Activated gamma-delta T cell (primary cell): ENCODE data around the gene ASB9.
"Not testable (repeated sequence)": the region's sequence is repeated elsewhere in the genome, so short reads cannot be mapped to it uniquely, and the experiment has no call there.

ENCODE experiments used
- DNase-seq: peaks from one replicate; lab custom pipeline; 2025; lab: John Stamatoyannopoulos, UW
- total RNA-seq, 2 donors: gene quantifications; one replicate each; lab custom pipeline; 2026; lab: John Stamatoyannopoulos, UW

The ASB9 gene, protein sequence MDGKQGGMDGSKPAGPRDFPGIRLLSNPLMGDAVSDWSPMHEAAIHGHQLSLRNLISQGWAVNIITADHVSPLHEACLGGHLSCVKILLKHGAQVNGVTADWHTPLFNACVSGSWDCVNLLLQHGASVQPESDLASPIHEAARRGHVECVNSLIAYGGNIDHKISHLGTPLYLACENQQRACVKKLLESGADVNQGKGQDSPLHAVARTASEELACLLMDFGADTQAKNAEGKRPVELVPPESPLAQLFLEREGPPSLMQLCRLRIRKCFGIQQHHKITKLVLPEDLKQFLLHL
- total RNA-seq = 0.13 to 0.26 reads per million in 2 donors

DNA sequence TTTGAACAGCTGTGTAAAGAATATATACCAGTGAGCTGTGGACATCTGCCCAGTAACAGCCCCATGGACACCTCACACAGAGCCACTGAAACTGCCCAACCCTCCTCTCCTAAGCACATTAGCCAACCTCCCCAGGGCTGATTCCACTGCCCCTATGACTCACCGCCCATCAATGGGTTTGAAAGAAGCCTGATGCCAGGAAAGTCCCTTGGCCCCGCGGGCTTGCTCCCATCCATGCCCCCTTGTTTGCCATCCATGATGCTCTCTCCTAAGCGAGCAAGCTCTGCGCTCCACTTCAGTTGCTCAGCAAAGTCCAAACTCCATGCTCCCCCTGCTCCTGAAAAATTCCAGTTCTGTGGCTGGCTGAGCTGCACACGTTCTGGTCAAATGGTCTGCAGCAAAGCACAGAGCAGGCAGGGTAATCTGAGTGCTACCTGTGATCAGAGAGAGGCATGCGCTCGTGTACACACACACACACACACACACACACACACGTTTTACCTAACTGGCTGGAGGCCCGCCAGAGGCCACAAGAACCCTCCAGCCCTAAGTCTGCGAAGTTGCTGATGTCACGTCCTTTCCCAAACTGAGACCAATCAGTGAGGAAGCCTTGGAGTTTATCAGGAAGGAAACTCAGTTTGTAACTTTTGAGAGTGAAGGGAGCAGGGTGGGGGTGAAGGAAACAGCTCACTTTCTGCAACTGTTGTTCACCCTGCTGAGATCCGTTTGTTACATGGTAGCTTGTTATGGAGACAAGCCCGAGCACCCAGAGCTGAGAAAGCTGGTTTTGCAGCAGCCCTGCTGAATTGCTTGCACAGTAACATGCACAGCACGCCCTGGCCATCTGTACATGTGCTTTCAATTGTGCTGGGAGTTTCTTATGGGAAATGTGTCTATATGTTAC is at the start of gene ASB9:
ASB9 (minus strand) TSS at position 466 of the 904 bp plus-strand sequence; CDS start at position 257, 209 bp downstream.
- DNase-seq = no peak

DNA sequence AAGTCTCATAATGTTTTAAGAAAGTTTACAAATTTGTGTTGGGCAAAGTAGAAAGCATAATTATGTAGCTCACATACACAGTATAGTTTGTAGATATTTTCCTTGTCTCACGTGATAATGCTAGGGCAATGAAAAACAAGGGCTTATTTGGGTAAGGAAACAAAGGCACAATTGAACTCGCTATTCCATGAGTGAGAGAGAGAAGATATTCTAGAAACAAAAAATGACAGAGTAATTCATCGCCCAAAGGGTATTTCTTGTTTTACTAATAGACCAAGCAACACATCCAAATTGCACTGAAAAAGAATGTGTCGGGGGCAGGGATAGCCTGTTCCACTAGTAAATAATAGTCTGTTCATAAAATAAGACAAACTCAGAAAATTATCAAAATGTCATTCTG is 49.2 kb upstream of the ASB9 start:
- DNase-seq = no peak

DNA sequence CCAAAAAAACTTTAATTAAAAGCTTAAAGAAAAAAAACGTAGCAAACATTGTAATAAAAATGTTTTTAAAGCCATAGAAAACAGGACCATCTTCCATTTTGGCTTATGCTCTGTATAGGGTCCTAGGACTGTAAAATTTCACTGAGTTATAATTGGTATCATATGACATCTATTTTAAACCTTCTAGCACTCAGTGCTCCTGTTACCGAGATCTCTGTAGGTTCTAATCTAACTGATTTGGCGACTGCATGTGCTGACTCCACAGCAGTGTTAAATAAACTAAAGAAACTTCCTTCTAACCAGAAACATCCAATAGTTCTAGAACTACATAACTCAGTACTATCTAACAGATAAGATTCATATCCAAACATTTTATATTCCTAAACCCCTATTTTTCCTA is 45.6 kb upstream of the ASB9 start, which contains the start of gene ASB11:
ASB11 (minus strand) TSS at position 132 of the 400 bp plus-strand sequence; CDS start at position 97, 35 bp downstream.
- DNase-seq = no peak

DNA sequence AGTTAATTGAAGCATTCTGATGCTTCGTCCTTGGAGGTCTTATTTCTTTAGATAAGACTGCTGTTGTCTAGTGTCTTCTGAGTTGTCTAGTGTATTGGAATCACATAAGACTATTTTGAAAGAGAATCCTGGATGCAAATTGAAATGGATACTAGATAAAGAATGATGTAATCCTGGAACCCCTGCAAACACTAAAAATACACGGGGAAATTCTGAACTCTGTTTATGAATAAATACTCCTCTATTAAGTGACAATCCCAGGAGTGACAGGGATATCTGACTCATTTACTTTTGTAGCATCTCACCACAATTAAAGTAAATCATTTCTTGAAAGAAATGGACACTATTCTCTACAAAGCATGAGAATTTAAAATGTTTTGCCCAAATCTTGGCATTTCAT is 44.6 kb upstream of the ASB9 start:
- DNase-seq = no peak

DNA sequence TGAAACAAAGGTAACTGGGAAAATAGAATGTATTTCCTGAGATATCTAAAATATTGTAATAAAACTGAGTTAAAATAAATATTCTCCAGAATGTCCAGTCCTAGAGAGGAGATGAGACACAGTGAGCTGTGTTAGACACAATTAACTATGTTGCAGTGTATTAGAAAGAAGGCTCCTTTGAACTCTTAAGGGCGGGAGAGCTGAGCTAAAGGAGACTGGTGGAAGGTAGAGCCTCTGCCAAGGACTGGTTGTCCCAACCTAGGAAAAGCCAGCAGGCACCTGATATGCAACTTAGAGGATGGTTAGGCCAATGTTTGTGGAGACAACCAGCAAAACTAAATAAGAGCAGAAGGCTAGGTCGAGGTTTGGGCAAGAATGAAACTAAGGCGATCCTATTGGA is 41.2 kb upstream of the ASB9 start:
- no peak for DNase-seq

DNA sequence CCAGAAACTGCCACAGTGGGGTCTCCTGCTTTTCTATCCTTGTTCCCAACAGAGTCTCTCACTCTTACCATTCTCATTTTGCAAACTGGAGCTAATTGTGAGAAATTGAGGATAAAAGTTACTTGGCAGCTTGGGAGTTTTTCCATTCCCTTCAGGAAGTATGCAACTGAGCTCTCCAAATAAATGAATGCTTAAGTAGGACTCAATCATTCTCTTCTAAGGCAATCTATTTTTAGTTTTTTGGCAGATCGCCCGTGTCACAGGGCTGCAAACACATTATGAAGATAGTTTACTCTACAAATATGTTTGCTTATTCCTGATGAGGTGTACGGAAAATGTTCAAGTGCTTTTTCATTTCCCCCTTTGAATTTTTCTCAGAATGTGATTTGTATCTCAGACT is 40.2 kb upstream of the ASB9 start:
- DNase-seq = no peak

DNA sequence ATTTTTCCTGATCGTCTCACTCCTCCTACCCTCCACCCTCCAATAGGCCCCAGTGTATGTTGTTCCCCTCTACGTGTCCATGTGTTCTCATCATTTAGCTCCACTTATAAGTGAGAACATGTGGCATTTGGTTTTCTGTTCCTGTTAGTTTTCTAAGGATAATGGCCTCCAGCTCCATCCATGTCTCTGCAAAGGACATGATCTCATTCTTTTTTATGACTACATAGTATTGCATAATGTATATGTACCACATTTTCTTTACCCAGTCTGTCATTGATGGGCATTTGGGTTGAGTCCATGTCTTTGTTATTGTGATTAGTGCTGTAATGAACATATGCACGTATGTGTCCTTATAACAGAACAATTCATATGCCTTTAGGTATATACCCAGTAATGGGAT is 36.0 kb upstream of the ASB9 start:
- DNase-seq = not testable (repeated sequence)

DNA sequence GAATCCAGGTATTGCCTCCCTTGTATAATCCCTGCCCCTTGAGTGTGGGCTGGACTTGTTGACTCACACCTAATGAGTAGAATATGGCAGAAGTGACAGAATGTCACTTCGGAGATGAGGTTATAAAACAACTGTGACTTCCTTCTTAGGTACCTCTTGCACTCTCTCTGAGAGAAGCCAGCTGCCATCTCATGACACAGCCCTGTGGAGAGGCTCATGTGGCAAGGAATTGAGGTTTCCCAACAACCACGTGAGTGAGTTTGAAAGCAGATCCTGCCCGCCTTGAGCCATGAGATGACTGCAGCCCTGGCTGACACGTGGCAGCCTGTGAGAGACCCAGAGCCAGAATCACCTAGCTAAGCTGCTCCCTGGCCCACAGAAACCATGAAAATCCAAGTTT is 32.0 kb upstream of the ASB9 start:
- DNase-seq = no peak

DNA sequence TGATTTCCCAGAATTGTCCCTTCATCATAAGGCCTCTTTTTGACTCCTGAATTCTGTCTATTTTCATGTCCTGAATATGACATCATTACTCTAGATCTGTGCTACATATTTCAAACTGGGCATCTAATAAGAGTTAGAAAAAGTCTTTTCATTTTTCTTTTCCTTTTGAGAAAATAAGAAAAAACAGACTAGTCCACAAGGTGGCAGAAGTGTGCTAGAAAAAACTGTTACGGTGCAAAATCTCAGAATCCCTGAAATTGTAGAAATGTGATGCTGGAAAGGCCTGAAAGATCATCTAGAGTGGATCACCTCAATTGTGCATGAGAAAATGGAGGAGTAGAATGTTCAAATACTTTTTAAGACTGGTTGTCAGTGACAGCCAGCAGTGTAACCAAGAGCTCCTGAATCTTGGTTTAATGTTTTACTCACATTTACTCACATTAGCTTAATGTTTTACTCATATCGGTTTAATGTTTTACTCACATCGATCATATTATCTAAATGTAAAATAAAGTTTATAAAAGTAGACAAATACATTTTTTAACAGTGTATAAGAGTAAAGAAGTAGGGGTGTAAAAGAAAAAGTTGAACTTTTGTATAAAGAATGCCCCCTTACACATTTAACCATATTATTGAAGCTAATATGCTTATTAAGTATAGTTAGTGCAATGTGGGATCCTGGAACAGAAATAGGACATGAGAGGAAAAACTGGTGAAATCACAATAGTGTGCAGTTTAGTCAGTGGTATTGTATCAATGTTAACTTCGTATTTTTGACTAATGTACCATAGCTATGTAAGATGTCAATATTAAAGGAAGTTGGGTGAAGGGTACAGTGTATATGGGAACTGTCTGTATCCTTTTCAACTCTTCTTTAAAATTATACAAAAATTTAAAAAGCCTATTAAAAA is 30.3 kb upstream of the ASB9 start:
- DNase-seq = no peak

DNA sequence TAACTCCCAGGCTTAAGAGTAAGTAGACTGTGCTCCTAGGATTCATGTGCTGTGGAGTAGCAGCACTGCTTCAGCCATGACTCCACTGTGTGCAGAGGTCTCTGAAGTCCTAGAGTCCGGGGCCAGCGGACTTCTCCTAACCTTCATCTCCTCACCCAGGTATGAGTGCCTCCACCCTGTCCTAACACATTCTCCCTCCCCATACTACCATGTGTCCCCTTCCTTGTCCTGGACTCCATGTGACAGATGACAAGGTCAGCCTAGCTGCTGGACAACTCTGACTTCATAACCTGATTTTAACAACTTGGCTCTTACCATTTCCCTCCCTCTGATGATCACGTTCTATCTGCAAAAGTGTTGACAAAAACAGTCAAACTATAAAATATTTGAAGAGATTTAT is 28.9 kb upstream of the ASB9 start:
- no peak for DNase-seq

DNA sequence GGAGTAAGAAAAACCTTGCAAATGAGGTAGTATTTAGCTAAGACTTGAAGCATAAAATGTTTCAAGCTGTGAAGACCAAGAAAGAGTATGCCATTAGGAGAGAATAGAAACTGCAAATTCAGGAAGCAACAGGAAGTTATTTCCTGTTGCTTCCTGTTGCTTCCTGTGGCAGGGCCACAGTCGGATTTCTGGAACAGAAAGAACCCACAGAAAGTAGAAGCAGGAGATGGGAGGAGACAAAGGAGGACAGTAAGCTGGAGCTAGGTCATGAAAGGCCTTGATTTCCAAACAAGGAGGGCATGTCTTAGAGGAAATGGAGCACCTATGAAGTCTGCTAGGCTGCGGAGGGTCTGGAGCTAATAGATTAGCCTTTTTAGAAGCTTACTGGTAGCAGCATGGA is 28.3 kb upstream of the ASB9 start:
- DNase-seq = no peak

DNA sequence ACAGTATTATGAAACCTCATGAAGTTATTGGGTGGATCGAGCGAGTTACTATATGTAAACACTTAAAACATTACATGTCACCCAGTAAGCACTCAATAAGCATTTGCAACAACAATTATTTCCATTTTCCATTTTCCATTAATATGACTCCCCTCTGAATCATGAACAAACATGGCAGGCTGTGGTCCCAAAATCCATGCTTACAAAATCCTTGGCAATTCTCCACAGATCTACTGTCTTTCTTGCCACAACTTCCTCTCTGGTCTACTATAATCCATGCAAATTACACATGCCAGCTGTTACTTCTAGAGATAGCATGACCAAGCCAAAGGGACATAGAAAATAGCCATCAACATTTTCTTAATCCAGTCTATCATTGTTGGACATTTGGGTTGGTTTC is 23.6 kb upstream of the ASB9 start:
- no peak for DNase-seq

DNA sequence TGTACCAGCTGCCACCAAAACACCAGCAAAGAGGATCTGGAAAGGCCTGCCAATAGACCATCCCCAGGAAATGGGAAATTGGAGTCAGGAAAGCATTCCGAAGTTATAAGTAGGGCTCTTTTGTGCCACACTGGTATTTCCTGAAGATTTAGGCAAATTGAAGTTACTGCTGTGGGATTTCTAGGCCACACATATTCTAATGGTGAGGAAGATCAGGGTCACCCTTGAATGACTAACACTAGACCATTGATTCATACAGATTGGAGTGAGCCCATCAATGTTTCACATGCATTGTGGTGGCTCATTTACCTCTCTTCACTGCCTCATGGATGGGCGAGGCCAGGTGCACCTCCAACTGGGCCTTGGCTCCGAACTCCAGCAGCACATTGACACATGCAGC is 23.0 kb upstream of the ASB9 start:
- DNase-seq = no peak

DNA sequence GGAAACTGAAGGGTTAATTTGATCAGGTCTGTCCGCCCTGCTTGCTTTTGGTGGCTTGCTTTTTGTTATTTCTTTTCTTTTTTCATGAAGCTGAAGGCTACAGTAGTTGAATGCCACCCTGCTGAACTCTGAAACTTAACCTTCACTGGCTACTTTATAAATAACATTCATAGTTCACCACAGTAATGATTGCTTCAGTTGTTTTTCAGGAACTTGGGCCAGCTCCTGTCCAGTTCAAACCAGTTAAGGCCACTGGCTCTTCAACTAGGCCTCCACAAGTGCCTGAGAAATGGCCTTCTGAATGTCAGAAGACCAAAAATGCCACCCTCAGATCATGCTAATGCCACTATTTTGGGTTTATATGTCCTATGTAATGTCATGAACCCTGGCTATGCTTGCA is 7.7 kb upstream of the ASB9 start:
- DNase-seq = no peak

DNA sequence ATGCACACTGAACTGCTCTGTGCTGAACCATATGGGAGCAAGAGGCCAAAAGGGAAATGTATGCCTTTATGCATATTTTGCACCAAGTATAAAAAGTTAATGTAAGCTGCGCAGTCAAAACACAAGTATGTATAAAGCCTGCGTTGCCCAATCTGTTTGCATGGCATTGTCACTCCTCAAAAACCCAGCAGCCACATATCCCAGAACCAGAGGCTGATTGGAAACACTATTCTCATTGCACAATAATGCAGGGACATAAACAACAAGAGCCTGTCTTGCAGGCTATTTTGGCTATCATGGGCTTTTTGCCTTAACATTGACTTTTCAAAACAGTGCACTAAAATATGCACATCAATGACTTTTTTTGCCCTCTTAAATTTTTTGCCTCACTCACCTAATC is 5.1 kb upstream of the ASB9 start:
- DNase-seq = no peak

DNA sequence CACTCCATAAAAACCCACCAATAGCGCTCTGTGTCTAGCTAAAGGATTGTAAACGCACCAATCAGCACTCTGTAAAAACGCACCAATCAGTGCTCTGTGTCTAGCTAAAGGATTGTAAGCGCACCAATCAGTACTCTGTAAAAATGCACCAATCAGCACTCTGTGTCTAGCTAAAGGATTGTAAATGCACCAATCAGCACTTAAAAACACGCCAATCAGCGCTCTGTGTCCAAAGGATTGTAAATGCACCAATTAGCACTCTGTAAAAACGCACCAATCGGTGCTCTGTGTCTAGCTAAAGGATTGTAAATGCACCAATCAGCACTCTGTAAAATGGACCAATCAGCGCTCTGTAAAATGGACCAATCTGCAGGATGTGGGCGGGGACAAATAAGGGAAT is 3.4 kb upstream of the ASB9 start:
- DNase-seq = not testable (repeated sequence)

DNA sequence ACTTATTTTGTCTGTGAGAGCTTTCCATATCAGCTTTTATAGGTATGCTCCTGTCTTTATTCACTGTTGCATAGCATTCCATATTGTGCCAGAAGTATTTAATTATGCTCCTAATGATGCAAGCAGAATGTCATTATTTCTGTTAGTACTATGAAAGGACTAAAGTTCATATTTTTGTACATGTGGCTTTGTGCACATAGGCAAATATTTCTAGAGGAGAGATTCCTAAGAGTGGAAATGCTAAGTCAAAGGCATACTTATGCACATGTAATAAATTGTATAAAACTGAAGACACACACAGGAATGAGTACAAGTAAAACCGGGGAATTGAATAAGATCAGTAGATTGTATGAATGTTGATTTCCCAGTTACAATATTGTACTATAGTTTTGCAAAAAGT is 1.9 kb upstream of the ASB9 start:
- DNase-seq = no peak

DNA sequence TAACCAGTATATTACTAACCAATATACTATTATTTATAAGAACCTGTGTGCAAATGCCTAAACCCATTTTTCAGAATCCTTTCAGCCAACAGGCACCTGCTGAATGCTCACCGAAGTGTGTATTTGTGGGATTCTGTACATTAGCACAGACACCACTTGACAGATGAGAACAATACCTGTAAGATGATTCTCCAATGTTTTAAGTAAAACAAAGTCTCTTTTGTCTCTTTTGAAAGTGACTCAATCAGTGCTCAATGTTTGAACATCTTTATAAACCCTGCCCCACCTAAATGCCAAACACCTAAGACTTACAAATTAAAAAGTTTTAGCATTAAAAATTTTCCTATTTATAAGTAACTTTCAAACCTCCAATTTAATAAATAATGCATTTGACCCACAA is 763 bp downstream of the ASB9 start:
- no peak for DNase-seq

DNA sequence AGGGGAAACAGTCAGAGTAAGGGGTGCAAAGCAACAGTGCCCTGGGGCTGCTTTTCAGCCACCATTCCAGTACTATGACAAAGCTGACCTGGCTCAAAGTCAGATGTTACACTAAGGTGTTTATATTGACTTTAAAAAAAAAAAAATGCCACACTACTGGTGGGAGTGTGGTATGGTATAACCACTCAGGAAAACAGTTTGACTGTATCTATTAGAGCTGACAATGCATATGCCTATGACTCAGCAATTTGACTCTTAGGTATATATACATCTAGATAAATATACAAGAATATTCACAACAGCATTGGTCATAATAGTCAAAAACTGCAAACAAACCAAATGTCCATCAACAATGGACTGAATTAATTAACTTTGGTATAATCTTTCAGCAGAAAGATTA is 15.0 kb downstream of the ASB9 start:
- no peak for DNase-seq

DNA sequence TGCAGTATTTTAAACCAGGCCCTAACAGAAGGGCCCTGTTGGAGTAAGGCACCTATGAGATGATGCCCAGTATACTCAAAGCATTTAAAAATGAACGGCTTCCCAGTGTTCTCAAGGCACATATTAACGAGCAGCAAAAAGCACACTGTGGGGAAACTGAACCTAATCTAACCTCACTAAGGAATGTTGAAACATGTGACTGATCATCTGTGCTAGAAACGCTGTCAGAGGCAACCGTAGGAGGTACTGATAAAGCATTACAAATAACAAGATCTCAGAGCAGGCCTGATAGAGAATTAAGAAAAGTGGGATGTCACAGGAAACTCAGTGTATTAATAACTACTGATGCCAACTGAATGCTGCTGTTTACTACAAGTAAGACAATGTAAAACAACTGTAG is 24.0 kb downstream of the ASB9 start:
- no peak for DNase-seq

DNA sequence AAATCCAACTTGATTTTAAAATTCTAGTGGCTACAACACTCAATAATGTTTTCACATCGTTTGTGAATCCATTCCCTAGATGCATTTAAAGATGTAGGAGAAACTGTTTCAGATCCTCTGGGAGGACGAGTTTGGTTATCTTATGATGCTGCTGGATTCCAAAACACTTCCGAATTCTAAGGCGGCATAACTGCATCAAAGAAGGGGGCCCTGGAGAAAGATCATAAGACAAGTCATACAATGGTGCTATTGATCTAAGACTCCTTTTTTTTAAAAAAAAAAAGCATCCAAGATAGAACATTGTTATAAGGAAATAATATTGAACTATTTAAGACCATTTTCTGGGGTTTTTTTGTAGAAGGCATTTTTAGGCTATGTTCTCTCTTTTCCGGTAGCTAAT is 25.5 kb downstream of the ASB9 start:
- DNase-seq = no peak

DNA sequence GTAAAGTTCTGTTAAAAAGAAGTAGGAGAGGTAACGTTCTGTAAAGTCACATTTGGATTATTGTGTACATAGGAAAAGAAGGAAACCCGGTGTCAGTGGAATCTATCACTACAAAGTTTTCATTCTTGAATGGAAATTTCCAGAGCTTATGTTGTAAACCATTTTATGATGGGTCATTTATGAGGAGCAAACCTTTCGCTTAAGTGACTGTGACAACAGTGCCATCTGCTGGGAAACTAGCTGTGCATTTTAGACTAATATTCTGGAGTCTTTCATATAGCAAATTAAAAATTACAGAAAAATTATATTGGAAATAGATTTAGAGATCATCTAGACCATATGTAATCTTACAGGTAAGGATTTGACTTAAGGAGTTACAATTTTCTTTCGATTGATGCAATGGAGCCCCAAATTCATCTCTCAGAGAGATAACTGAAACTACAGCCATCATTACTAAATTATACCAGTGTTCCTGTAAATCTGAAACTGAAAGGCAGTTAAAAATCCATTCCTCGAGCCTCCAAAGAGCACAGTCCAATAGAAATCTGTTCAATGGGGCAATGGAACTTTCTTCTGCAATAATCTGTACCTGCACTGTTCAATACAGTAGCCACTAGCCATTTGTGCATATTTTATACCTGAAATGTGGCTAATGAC is 26.9 kb downstream of the ASB9 start:
- DNase-seq = no peak
